H1 (cell line): ENCODE data around the gene CORT. TPM values are rescaled to one million over a fixed set of nuclear protein-coding genes. Genes with fewer than 3 reads are reported as not detected.
A peak's percentile ranks its signal among the peaks of the same experiment; 100 is the strongest.

Experiments
- CTCF ChIA-PET: fragments of 300-600 bp; sonication (Branson Sonifier 250); formaldehyde crosslinking; loops from one replicate; lab custom pipeline; 2021; ENCODE audit not compliant: partially characterized antibody; lab: Charles Lee
- POLR2A ChIA-PET: fragments of 300-600 bp; sonication (Branson Sonifier 250); formaldehyde crosslinking; loops from one replicate; lab custom pipeline; 2021; ENCODE audit warnings: inconsistent platforms; ENCODE audit not compliant: partially characterized antibody; lab: Charles Lee
- DNase-seq, 2 experiments: peaks; one replicate each; pipeline versions ENCODE4 v3.0.0 to v3.0.0-alpha.2; 2010 to 2022; ENCODE audit warnings: low spot score in 2 of 2, low read depth in 1 of 2, mixed read lengths in 1 of 2
- FAIRE-seq: peaks from 2 replicates; lab custom pipeline; 2011; peaks lifted over from hg19 to GRCh38; lab: Jason Lieb, UNC
- H2AFZ ChIP-seq: 2 replicates; pipeline ENCODE4 v1.8.1; 2012; ENCODE audit warnings: low read length, inconsistent platforms
- H2AK5ac ChIP-seq: 2 replicates; pipeline ENCODE4 v1.6.1; 2013; ENCODE audit warnings: low read depth, low read length
- H2BK120ac ChIP-seq: replicated peaks from 2 replicates; pipeline ENCODE3; 2013; ENCODE audit warnings: low read depth, low read length, inconsistent platforms
- H2BK12ac ChIP-seq: 2 replicates; pipeline ENCODE4 v1.6.1; 2013; ENCODE audit warnings: low read depth, low read length
- H2BK15ac ChIP-seq: 2 replicates; pipeline ENCODE4 v1.6.1; 2013; ENCODE audit warnings: low read length
- H2BK20ac ChIP-seq: 2 replicates; pipeline ENCODE4 v1.6.1; 2013; ENCODE audit warnings: low read length
- H2BK5ac ChIP-seq: 2 replicates; pipeline ENCODE4 v1.6.1; 2013; ENCODE audit warnings: low read depth, low read length
- H3K14ac ChIP-seq: 2 replicates; pipeline ENCODE4 v1.6.1; 2013; ENCODE audit warnings: inconsistent platforms; ENCODE audit not compliant: insufficient read length
- H3K18ac ChIP-seq: 2 replicates; pipeline ENCODE4 v1.6.1; 2013; ENCODE audit warnings: low read length; ENCODE audit errors: extremely low read depth
- H3K23ac ChIP-seq: 2 replicates; pipeline ENCODE4 v1.6.1; 2013; ENCODE audit warnings: inconsistent platforms; ENCODE audit not compliant: insufficient read length
- H3K23me2 ChIP-seq: 2 replicates; pipeline ENCODE4 v1.6.1; 2013; ENCODE audit warnings: low read depth, low read length
- H3K27ac ChIP-seq: 2 replicates; pipeline ENCODE4 v1.6.1; 2011; ENCODE audit warnings: low read depth, low read length, inconsistent platforms
- H3K27me3 ChIP-seq, 4 experiments: replicated peaks in 1 of 4; 1 replicate in 1 of 4; 2 replicates in 3 of 4; pipeline versions ENCODE4 v1.6.1 to v1.8.1; 2011 to 2013; ENCODE audit warnings: low read length in 3 of 4, mild to moderate bottlenecking in 3 of 4, inconsistent platforms in 2 of 4, mixed read lengths in 2 of 4, moderate library complexity in 1 of 4; ENCODE audit not compliant: control insufficient read depth in 3 of 4, insufficient read depth in 3 of 4; ENCODE audit errors: extremely low read depth in 1 of 4
- H3K36me3 ChIP-seq, 4 experiments: 2 replicates each; pipeline versions ENCODE4 v1.6.1 to v1.8.1; 2011 to 2013; ENCODE audit warnings: mild to moderate bottlenecking in 4 of 4, low read length in 3 of 4, moderate library complexity in 2 of 4, control low read depth in 1 of 4, inconsistent platforms in 1 of 4; ENCODE audit not compliant: insufficient read depth in 4 of 4, control insufficient read depth in 2 of 4
- H3K4ac ChIP-seq: replicated peaks from 2 replicates; pipeline ENCODE3; 2013; ENCODE audit warnings: low read length, low read depth, mixed read lengths, inconsistent platforms; ENCODE audit not compliant: insufficient read length
- H3K4me1 ChIP-seq, 4 experiments: replicated peaks in 1 of 4; 1 replicate in 1 of 4; 2 replicates in 3 of 4; pipeline versions ENCODE4 v1.6.1 to v1.8.1; 2011 to 2013; ENCODE audit warnings: low read length in 3 of 4, inconsistent platforms in 2 of 4, mixed read lengths in 1 of 4; ENCODE audit not compliant: insufficient read depth in 4 of 4, control insufficient read depth in 3 of 4
- H3K4me2 ChIP-seq, 2 experiments: 2 replicates each; pipeline versions ENCODE4 v1.6.1 to v1.8.1; 2011 to 2013; ENCODE audit warnings: low read depth in 2 of 2, low read length in 2 of 2, control low read depth in 1 of 2, inconsistent platforms in 1 of 2, mild to moderate bottlenecking in 1 of 2; ENCODE audit not compliant: insufficient read depth in 1 of 2
- H3K4me3 ChIP-seq, 4 experiments: fragments of 200-600, 300-600 bp in 1 of 4; sonication (generic), shearing (Covaris generic), sonication (Bioruptor Twin) in 1 of 4; 2 replicates each; pipeline versions ENCODE4 v1.5.1 to v1.8.1; 2011 to 2016; ENCODE audit warnings: low read length in 4 of 4, low read depth in 3 of 4, control low read depth in 2 of 4, inconsistent platforms in 2 of 4, mild to moderate bottlenecking in 2 of 4, mixed read lengths in 1 of 4, moderate library complexity in 1 of 4; ENCODE audit not compliant: insufficient read depth in 2 of 4; ENCODE audit errors: extremely low read depth in 1 of 4
- H3K56ac ChIP-seq: replicated peaks from 2 replicates; pipeline ENCODE3; 2013; ENCODE audit warnings: low read depth, mild to moderate bottlenecking, mixed read lengths, low read length, inconsistent platforms; ENCODE audit not compliant: insufficient read length
- H3K79me1 ChIP-seq: 2 replicates; pipeline ENCODE4 v1.6.1; 2013; ENCODE audit warnings: low read depth, low read length, control low read depth
- H3K79me2 ChIP-seq, 2 experiments: 2 replicates each; pipeline versions ENCODE4 v1.6.1 to v1.8.1; 2012 to 2013; ENCODE audit warnings: low read length in 2 of 2, mild to moderate bottlenecking in 2 of 2, inconsistent platforms in 1 of 2; ENCODE audit not compliant: insufficient read depth in 2 of 2, control insufficient read depth in 1 of 2
- H3K9ac ChIP-seq, 4 experiments: replicated peaks in 1 of 4; 1 replicate in 1 of 4; 2 replicates in 3 of 4; pipeline versions ENCODE4 v1.6.1 to v1.8.1; 2011 to 2013; ENCODE audit warnings: low read depth in 3 of 4, low read length in 3 of 4, control low read depth in 2 of 4, mild to moderate bottlenecking in 2 of 4, moderate library complexity in 2 of 4, inconsistent platforms in 1 of 4; ENCODE audit errors: extremely low read depth in 1 of 4
- H3K9me3 ChIP-seq, 2 experiments: 2 replicates each; pipeline versions ENCODE4 v1.6.1 to v1.8.1; 2012 to 2013; ENCODE audit warnings: mild to moderate bottlenecking in 2 of 2, moderate library complexity in 2 of 2, control low read depth in 1 of 2, inconsistent platforms in 1 of 2, low read depth in 1 of 2, low read length in 1 of 2, mixed read lengths in 1 of 2; ENCODE audit not compliant: insufficient read depth in 2 of 2
- H4K20me1 ChIP-seq, 2 experiments: replicated peaks in 1 of 2; 2 replicates each; pipeline versions ENCODE3 to v1.8.1; 2011 to 2013; ENCODE audit warnings: inconsistent platforms in 2 of 2, low read length in 2 of 2, mild to moderate bottlenecking in 1 of 2; ENCODE audit not compliant: insufficient read depth in 2 of 2, control insufficient read depth in 1 of 2
- H4K5ac ChIP-seq: 2 replicates; pipeline ENCODE4 v1.6.1; 2013; ENCODE audit warnings: low read length, low read depth, mixed read lengths, inconsistent platforms; ENCODE audit not compliant: insufficient read length
- H4K8ac ChIP-seq: 2 replicates; pipeline ENCODE4 v1.8.0; 2013; ENCODE audit warnings: mild to moderate bottlenecking, moderate library complexity, low read length, inconsistent platforms; ENCODE audit not compliant: insufficient read depth; ENCODE audit errors: extremely low read depth
- H4K91ac ChIP-seq: replicated peaks from 2 replicates; pipeline ENCODE3; 2013; ENCODE audit warnings: low read length, mixed read lengths, inconsistent platforms; ENCODE audit not compliant: insufficient read length
- ASH2L ChIP-seq: fragments of 200-600, 300-600 bp; sonication (generic); IDR thresholded peaks from one replicate; pipeline ENCODE4 v1.7.1; 2017; ENCODE audit warnings: low read length
- CREB1 ChIP-seq: IDR thresholded peaks from 2 replicates; pipeline ENCODE4 v1.6.1; 2012; ENCODE audit warnings: inconsistent platforms
- GABPA ChIP-seq: IDR thresholded peaks from 2 replicates; pipeline ENCODE4 v1.6.1; 2011; ENCODE audit warnings: mild to moderate bottlenecking, low read length, moderate library complexity, borderline replicate concordance; ENCODE audit not compliant: insufficient read depth
- WGBS, 2 experiments: shearing (Covaris generic) in 1 of 2; methylation state at CpG; one replicate each; pipeline versions ENCODE4 v1.1.6 to v1.1.7; 2013 to 2015; ENCODE audit warnings: low lambda C conversion rate in 2 of 2, mixed read lengths in 2 of 2, inconsistent platforms in 1 of 2, low coverage in 1 of 2, missing lambda C conversion rate in 1 of 2; ENCODE audit not compliant: insufficient replicate concordance in 2 of 2, insufficient coverage in 1 of 2, insufficient read length in 1 of 2; ENCODE audit errors: extremely low coverage in 1 of 2, missing lambda C conversion rate in 1 of 2; 5-methylcytosine and 5-hydroxymethylcytosine counted together
- polyA plus RNA-seq, 7 experiments: library from polyadenylated mRNA; depleted of rRNA in 3 of 7; stranded (reverse) in 5 of 7; unstranded in 2 of 7; fragments of >200 nt in 5 of 7; fragments of 200-250 nt in 2 of 7; gene quantifications; 1 replicate in 5 of 7; 2 replicates in 1 of 7; 4 replicates in 1 of 7; pipeline versions ENCODE4 v1.2.1 to v1.2.3, GENCODE V29; 2011 to 2013; ENCODE audit warnings: missing spikeins in 2 of 7, mixed read lengths in 2 of 7
- total RNA-seq: library from RNA; stranded (reverse); fragmentation: NEBNext Ultra II Directional; extraction: Animal tissue kit (Norgen Biotek cat#: 25700); gene quantifications from 2 replicates; pipeline ENCODE4 v1.2.1, GENCODE V29; 2021

CORT gene
- total and polyA plus RNA-seq, 2 of the 8 experiments (the other 6 are each of a cell fraction or from before 2014, with no cell fraction given) = 0.15 to 0.30 TPM

- Histone ChIP-seq H3K56ac (no peak overlapping the region), H3K27ac (no peak overlapping the region), H2BK120ac (no peak overlapping the region), H2BK15ac (no peak overlapping the region), H2AK5ac (no peak overlapping the region), H3K27me3 (no peaks in the 10 kb centered on the region), H3K79me2 (peaks cover 0 to 38% of the 10 kb centered on the region in 2 experiments; a peak in 2 of 4 replicates), H4K5ac (no peak overlapping the region), H3K4me2 (no peak overlapping the region), H3K4ac (no peak overlapping the region), H3K18ac (no peak overlapping the region), H4K91ac (no peak overlapping the region), H2BK20ac (no peak overlapping the region), H4K20me1 (peaks cover 4 to 7% of the 10 kb centered on the region in 2 experiments), H2BK12ac (no peak overlapping the region), H2AFZ (no peak overlapping the region), H3K14ac (no peak overlapping the region), H3K23ac (no peak overlapping the region), H3K9ac (no peak overlapping the region), H3K23me2 (no peaks in the 10 kb centered on the region), H3K4me3 (no peak overlapping the region), H3K79me1 (peaks cover 6% of the 10 kb centered on the region; the same call in 1 of the 2 replicates), H3K36me3 (peaks cover 0 to 4% (median 0%) of the 10 kb centered on the region in 4 experiments; a peak in 1 of 8 replicates), H3K4me1 (peaks cover 4 to 6% (median 5%) of the 10 kb centered on the region in 4 experiments; a peak in 5 of 7 replicates), H2BK5ac (no peak overlapping the region), H4K8ac (no peak overlapping the region), H3K9me3 (no peaks in the 10 kb centered on the region)
- CTCF ChIA-PET = interaction anchor here (0.6 to 8.5 kb wide), 35 partner anchors 9 to 709 kb away, joined by 3 to 132 read pairs (median 3); partner anchors contain the start of genes CENPS, CORT and PEX14
- no peak for FAIRE-seq
- DNase-seq = peak in 1 of 2 experiments; percentile 98
- POLR2A ChIA-PET = interaction anchor here (1.1 to 2.3 kb wide), 2 partner anchors 20 to 86 kb away, joined by 3 to 8 read pairs; partner anchors contain the start of gene PEX14
- WGBS, 2 experiments = 48% methylated on average over 15 of the region's 15 CpGs; no CpG with 5 or more reads in 1 of the 2 experiments
- TF ChIP-seq ASH2L = peak; percentile 29
- TF ChIP-seq CREB1 = no peak
- peak; percentile 70; the same call in 1 of the 2 replicates for TF ChIP-seq GABPA
Measured at GRCh38 chr1:10494754-10495474, 45.1 kb downstream of the CORT start.
